ENCODE measurements around the gene NVL.

DNA sequence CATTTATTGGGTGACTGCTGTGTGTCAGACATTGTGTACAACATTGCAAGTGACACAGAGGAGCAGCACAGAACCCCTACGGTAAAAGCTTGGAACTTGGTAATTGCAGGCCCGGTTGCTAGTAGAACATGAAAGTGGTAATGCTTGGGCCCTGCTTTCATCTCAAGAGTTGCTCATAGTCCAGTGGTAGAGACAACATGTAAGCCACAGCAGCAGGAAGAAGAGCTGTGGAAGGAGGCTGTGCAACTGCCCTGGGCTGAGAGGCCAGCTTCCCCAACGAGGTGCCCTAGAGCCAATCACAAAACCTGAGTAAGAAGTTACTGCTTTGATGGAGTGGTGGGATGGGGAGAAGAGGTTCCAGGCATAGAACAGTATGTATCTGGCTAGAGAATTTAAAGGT is 45.1 kb upstream of the NVL start:
- TF ChIP-seq, protein P1, sequence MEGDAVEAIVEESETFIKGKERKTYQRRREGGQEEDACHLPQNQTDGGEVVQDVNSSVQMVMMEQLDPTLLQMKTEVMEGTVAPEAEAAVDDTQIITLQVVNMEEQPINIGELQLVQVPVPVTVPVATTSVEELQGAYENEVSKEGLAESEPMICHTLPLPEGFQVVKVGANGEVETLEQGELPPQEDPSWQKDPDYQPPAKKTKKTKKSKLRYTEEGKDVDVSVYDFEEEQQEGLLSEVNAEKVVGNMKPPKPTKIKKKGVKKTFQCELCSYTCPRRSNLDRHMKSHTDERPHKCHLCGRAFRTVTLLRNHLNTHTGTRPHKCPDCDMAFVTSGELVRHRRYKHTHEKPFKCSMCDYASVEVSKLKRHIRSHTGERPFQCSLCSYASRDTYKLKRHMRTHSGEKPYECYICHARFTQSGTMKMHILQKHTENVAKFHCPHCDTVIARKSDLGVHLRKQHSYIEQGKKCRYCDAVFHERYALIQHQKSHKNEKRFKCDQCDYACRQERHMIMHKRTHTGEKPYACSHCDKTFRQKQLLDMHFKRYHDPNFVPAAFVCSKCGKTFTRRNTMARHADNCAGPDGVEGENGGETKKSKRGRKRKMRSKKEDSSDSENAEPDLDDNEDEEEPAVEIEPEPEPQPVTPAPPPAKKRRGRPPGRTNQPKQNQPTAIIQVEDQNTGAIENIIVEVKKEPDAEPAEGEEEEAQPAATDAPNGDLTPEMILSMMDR (IDR thresholded peaks at IDR 0.05), result no peak
- TF ChIP-seq EP300 (IDR thresholded peaks at IDR 0.05) (no peak), POLR2A (IDR thresholded peaks at IDR 0.05) (no peak)
